Muscle layer of duodenum (tissue), 2 donors: Measurements from ENCODE around the gene TKFC.

Source experiments
- H3K27ac ChIP-seq: one replicate; pipeline ENCODE4 v1.7.0; 2013; ENCODE audit warnings: mild to moderate bottlenecking, low read length
- H3K27me3 ChIP-seq: one replicate; pipeline ENCODE4 v1.7.0; 2013; ENCODE audit warnings: low read depth, mild to moderate bottlenecking, control low read depth, low read length
- H3K36me3 ChIP-seq, 2 donors: one replicate each; pipeline ENCODE4 v1.7.0; 2013; ENCODE audit warnings: low read length in 2 of 2, control low read depth in 1 of 2, mild to moderate bottlenecking in 1 of 2; ENCODE audit not compliant: insufficient read depth in 2 of 2, control insufficient read depth in 1 of 2
- H3K4me1 ChIP-seq, 2 donors: one replicate each; pipeline ENCODE4 v1.7.0; 2013; ENCODE audit warnings: low read length in 2 of 2, mild to moderate bottlenecking in 2 of 2, control low read depth in 1 of 2, moderate library complexity in 1 of 2; ENCODE audit not compliant: insufficient read depth in 2 of 2, control insufficient read depth in 1 of 2
- H3K4me3 ChIP-seq, 2 donors: one replicate each; pipeline ENCODE4 v1.7.0; 2013; ENCODE audit warnings: low read length in 2 of 2, low read depth in 1 of 2, mild to moderate bottlenecking in 1 of 2
- H3K9me3 ChIP-seq, 2 donors: one replicate each; pipeline ENCODE4 v1.7.0; 2013; ENCODE audit warnings: low read length in 2 of 2, control low read depth in 1 of 2, mild to moderate bottlenecking in 1 of 2; ENCODE audit not compliant: control insufficient read depth in 1 of 2
- donor health status: healthy.

The TKFC gene

DNA sequence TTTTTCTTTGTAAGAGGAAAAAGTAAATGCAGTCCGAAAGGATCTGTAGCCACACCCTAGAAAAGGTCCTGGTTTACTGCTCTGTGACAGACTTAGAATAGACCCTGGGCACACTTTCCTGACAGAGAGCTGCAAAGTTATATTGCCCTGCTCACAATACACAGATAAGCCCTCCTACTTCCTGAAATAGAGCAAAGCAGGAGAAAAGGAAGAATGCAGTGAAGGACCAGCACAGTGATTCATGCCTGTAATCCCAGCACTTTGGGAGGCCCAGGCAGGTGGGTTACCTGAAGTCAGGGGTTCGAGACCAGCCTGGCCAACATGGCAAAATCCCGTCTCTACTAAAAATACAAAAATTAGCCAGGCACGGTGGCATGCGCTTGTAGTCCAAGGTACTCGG is 26.5 kb downstream of the TKFC start:
- H3K4me3 ChIP-seq: no peak overlapping the region
- H3K36me3 ChIP-seq: peaks cover 10 to 16% of the 10 kb centered on the region in 2 donors
- no peaks in the 10 kb centered on the region for H3K9me3 ChIP-seq
- no peak overlapping the region for H3K27ac ChIP-seq
- peaks cover 0 to 25% of the 10 kb centered on the region in 2 donors for H3K4me1 ChIP-seq
- no peaks in the 10 kb centered on the region for H3K27me3 ChIP-seq

GRCh38 chr11:61361237-61361740 is 28.3 kb downstream of the TKFC start:
- H3K4me1 ChIP-seq: peaks cover 0 to 25% of the 10 kb centered on the region in 2 donors
- peaks cover 18 to 29% of the 10 kb centered on the region in 2 donors for H3K36me3 ChIP-seq
- H3K9me3 ChIP-seq: no peaks in the 10 kb centered on the region
- H3K4me3 ChIP-seq: peak overlapping the region; percentile 78 to 84
- H3K27me3 ChIP-seq: no peaks in the 10 kb centered on the region
- peak overlapping the region; percentile 96 for H3K27ac ChIP-seq

DNA sequence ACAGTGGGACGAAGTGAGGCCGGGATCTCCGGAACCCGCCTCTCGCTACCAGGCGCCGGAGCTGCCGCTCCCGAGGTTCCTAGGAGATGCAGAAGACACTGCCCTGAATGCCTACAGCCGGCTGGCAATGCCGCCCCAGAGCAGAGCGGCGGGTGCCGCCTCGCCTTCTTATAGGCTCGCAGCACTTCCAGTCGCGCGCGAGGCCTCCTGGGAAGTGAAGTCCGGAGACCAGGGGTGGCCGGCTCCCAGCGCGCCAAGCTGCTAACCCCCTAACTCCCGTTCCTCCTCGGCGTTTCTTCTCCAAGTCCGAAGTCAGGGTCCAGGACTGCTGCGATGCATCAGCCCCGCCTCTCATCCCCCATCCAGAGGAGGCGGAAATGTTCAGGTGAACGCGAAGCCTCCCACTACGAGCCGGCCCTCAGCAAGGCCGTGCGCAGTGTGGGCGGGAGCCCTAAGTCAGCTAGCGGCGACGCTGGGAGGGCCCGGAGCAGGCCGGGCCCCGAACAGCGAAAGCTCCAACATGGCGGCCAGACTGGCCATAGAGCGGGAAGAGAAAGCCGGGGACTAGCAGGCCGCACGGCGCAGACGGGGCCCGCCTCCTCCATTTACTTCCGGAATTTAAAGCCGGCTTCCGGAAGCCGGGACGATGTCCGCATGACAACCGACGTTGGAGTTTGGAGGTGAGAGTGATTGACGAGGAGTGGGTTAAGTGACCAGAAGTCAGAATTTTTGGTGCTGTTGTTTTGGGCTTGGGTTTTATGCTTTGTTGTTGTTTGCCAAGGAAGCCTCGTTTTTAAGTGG is 28.9 kb downstream of the TKFC start, which contains the start of the genes CYB561A3 and TMEM138:
Gene CYB561A3, minus strand, starts transcription at position 142 of the 801 bp plus-strand sequence. CDS start 5,169 bp downstream, outside the sequence.
Gene TMEM138, plus strand, starts transcription at position 634 of the 801 bp plus-strand sequence. CDS start 2,017 bp downstream, outside the sequence.
- Histone ChIP-seq H3K27ac (peak within 1 kb of the TSS; percentile 96), H3K27me3 (no peaks in the 10 kb centered on the region), H3K36me3 (peaks cover 21 to 34% of the 10 kb centered on the region in 2 donors), H3K9me3 (no peaks in the 10 kb centered on the region), H3K4me1 (peaks cover 0 to 22% of the 10 kb centered on the region in 2 donors), H3K4me3 (peak within 1 kb of the TSS; percentile 78 to 84)

DNA sequence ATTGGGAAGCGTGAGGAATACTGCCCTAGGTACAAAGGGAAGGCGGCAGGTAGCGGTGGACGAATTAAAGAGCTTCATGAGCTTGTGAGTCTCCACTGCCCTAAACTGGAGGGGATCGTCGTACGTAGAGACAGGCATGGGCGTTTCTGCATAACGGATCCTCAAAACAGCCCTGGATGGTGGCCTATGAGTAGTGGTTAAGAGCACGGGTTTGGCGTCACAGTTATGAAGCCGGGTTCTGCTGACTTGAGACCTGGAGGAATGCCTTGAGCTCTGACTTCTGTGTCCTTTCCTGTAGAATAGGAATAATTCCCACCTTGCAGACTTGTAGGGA is 29.5 kb downstream of the TKFC start:
- H3K36me3 ChIP-seq: peaks cover 27 to 36% of the 10 kb centered on the region in 2 donors
- H3K4me3 ChIP-seq: peak overlapping the region; percentile 78 to 84
- H3K27ac ChIP-seq: peak overlapping the region; percentile 96
- H3K9me3 ChIP-seq: no peaks in the 10 kb centered on the region
- H3K27me3 ChIP-seq: no peaks in the 10 kb centered on the region
- peaks cover 0 to 22% of the 10 kb centered on the region in 2 donors for H3K4me1 ChIP-seq

DNA sequence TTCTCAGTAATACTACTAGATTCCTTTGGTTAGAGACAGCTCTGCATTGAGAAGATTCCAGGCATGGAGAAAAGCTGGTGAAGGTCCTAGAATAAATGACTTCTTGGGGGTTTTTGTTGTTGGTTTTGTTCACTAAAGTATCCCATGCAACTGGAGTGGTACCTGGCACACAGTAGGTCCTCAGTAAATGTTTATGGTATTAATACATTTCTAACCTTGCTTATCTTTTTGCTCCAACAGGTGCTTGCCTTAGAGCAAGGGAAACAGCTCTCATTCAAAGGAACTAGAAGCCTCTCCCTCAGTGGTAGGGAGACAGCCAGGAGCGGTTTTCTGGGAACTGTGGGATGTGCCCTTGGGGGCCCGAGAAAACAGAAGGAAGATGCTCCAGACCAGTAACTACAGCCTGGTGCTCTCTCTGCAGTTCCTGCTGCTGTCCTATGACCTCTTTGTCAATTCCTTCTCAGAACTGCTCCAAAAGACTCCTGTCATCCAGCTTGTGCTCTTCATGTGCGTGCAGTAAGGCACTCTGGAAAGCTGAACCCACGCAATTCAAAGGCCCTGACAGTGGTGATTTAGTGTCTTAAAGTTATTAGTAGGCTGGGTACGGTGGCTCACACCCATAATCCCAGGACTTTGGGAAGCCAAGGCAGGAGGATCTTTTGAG is 31.1 kb downstream of the TKFC start:
- H3K27me3 ChIP-seq: no peaks in the 10 kb centered on the region
- peaks cover 40 to 51% of the 10 kb centered on the region in 2 donors for H3K36me3 ChIP-seq
- H3K9me3 ChIP-seq: no peaks in the 10 kb centered on the region
- no peak overlapping the region for H3K4me3 ChIP-seq
- H3K4me1 ChIP-seq: peaks cover 0 to 22% of the 10 kb centered on the region in 2 donors
- no peak overlapping the region for H3K27ac ChIP-seq

- no peaks in the 10 kb centered on the region for H3K9me3 ChIP-seq
- H3K27me3 ChIP-seq: no peaks in the 10 kb centered on the region
- peaks cover 48 to 66% of the 10 kb centered on the region in 2 donors for H3K36me3 ChIP-seq
- no peak overlapping the region for H3K4me3 ChIP-seq
- H3K4me1 ChIP-seq: peaks cover 3 to 11% of the 10 kb centered on the region in 2 donors
- no peak overlapping the region for H3K27ac ChIP-seq
Measured at GRCh38 chr11:61367406-61367805, 34.4 kb downstream of the TKFC start.

- H3K9me3 ChIP-seq: no peaks in the 10 kb centered on the region
- H3K4me1 ChIP-seq: peaks cover under 1 to 3% of the 10 kb centered on the region in 2 donors
- H3K4me3 ChIP-seq: no peak overlapping the region
- no peak overlapping the region for H3K27ac ChIP-seq
- H3K36me3 ChIP-seq: peaks cover 44 to 66% of the 10 kb centered on the region in 2 donors
- no peaks in the 10 kb centered on the region for H3K27me3 ChIP-seq
Measured at GRCh38 chr11:61368646-61369045, 35.6 kb downstream of the TKFC start.

DNA sequence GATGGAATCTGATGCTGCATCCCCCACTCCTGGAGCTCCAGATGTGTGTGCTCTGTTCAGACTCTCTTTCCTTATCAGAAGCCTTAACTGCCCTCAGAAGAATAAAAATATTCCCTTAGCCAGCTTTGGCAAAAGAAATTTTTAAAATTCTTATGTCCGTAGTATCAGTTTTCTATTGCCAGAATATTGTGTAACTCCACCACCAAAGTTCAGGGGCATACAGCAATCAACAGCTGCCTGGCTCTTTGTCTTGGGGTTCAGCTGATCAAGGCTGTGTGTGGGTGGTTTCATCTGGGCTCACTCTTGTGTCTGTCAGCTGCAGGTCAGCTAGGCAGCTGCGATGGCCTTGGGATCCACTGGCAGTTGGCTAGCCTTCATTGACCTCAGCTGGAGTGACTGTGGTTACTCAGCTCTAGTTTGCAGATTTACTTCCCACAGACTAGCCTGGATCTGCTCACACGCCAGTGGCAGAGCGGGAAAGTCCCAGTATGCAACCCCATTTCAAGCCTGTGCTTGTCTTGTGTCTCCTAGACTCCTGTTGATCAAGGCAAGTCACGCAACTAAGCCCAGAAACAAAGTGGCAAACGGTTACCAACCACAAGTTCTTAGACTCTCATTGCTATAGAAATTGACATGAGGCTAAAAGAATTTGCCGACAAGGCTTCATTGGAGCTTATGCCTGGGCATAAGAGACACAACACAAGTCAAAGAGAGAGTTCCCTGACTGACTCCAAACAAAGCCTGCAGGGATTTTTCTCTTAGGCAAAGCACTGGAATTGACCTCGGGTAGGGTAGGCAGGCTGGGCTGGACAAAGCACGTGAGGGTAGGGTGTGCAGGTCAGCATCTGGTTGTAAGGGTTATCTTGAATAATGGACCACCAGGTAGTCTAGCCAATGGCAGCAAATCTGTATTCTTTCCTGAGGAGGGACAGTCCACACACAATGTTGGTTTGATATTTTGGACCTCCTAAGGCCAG is 36.6 kb downstream of the TKFC start:
- Histone ChIP-seq H3K36me3 (peaks cover 37 to 56% of the 10 kb centered on the region in 2 donors), H3K27ac (no peak overlapping the region), H3K27me3 (no peaks in the 10 kb centered on the region), H3K4me3 (no peak overlapping the region), H3K9me3 (no peaks in the 10 kb centered on the region), H3K4me1 (peaks cover 0 to 3% of the 10 kb centered on the region in 2 donors)

DNA sequence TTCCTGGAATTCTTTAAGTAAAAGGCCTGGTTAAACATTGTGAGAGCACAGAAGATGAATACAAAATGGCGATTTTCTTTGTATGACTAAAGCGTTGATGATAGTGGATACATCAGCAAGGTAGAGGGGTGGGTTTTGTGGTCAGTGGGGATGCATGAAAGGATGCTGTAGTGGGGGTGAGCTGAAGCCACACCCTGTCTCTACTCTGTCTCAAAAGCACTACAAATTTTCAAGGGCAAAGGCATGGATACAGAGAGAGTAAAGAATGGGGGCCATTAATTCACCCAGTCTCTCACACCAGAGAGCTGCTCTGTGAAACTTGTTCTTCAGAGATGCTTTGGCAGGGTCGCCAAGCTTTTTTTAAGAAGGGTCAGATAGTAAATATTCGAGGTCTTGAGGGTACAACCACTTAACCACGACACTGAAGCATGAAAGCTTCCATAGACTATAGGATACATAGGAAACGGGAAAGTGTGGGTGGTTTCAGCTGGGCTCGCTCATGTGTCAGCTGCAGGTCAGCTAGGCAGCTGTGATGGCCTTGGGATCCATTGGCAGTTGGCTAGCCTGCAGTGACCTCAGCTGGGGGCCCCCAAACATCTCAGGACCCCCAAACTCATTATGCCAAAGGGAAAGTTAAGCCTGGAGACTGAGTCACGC is 37.4 kb downstream of the TKFC start:
- H3K9me3 ChIP-seq: no peaks in the 10 kb centered on the region
- H3K27ac ChIP-seq: no peak overlapping the region
- peaks cover 36 to 52% of the 10 kb centered on the region in 2 donors for H3K36me3 ChIP-seq
- no peaks in the 10 kb centered on the region for H3K27me3 ChIP-seq
- no peak overlapping the region for H3K4me3 ChIP-seq
- H3K4me1 ChIP-seq: peaks cover 0 to 3% of the 10 kb centered on the region in 2 donors

- Histone ChIP-seq H3K9me3 (no peaks in the 10 kb centered on the region), H3K36me3 (peaks cover 18 to 33% of the 10 kb centered on the region in 2 donors), H3K27ac (no peak overlapping the region), H3K27me3 (no peaks in the 10 kb centered on the region), H3K4me3 (no peak overlapping the region), H3K4me1 (peaks cover 0 to 3% of the 10 kb centered on the region in 2 donors)
Measured at GRCh38 chr11:61372659-61373420, 39.8 kb downstream of the TKFC start.
